Measurements from ENCODE around the gene TUBA3E. TPM values are rescaled to one million over a fixed set of nuclear protein-coding genes. Genes with fewer than 3 reads are reported as not detected.

Gene TUBA3E
- total RNA-seq (100 to 1,000 TPM; 129 to 141 TPM), polyA plus RNA-seq (ENCODE audit: insufficient read depth, low read depth, low replicate concordance) (386 TPM)
- long read RNA-seq, donor 1, partial matches to known transcripts: 0 of 1 reads
- long read RNA-seq, donor 1, other reads (novel, unspliced or antisense): 0 of 1 reads
- long read RNA-seq, donor 2, partial matches to known transcripts: 0 of 1 reads
- long read RNA-seq, donor 2, other reads (novel, unspliced or antisense): 0 of 1 reads

GRCh38 chr2:130198343-130198742 lies at the start of gene TUBA3E:
TUBA3E (minus strand) TSS chr2:130198439; CDS start chr2:130198360, 79 bp downstream.
- H3K27ac ChIP-seq: no peak within 1 kb of the TSS
- TF ChIP-seq CTCF (IDR thresholded peaks at IDR 0.05) (no peak), POLR2A (IDR thresholded peaks at IDR 0.05) (no peak)
- no peaks in the 10 kb centered on the region for H3K27me3 ChIP-seq
- intact Hi-C loops (cut with DNase I; ENCODE audit: low total_unique reads): no loop called here
- H3K4me3 ChIP-seq: no peak within 1 kb of the TSS
- H3K9me3 ChIP-seq: no peaks in the 10 kb centered on the region
- DNase-seq: peak; percentile 72
- WGBS, 2 donors: 78% methylated on average over 8 of the region's 26 CpGs; no CpG with 5 or more reads in 1 of the 2 donors
- H3K4me1 ChIP-seq: no peaks in the 10 kb centered on the region
- H3K36me3 ChIP-seq (ENCODE audit: low read depth, missing control alignments): no peaks in the 10 kb centered on the region

GRCh38 chr2:130246430-130246829 lies 48.2 kb upstream of the TUBA3E start:
- Histone ChIP-seq H3K36me3 (ENCODE audit: low read depth, missing control alignments) (no peaks in the 10 kb centered on the region), H3K4me1 (no peaks in the 10 kb centered on the region), H3K27me3 (no peaks in the 10 kb centered on the region), H3K4me3 (no peak overlapping the region), H3K27ac (no peak overlapping the region), H3K9me3 (no peaks in the 10 kb centered on the region)
- WGBS, 2 donors: 84 to 86% methylated on average over 7 of the region's 7 CpGs
- TF ChIP-seq CTCF (IDR thresholded peaks at IDR 0.05) (no peak), POLR2A (IDR thresholded peaks at IDR 0.05) (no peak)
- intact Hi-C loops (cut with DNase I; ENCODE audit: low total_unique reads): no loop called here
- no peak for DNase-seq

- Histone ChIP-seq H3K4me3 (no peak overlapping the region), H3K27me3 (no peaks in the 10 kb centered on the region), H3K4me1 (no peaks in the 10 kb centered on the region), H3K9me3 (no peaks in the 10 kb centered on the region), H3K27ac (no peak overlapping the region), H3K36me3 (ENCODE audit: low read depth, missing control alignments) (no peaks in the 10 kb centered on the region)
- WGBS, 2 donors: 72 to 79% methylated on average over 3 of the region's 3 CpGs
- no peak for DNase-seq
- TF ChIP-seq CTCF (IDR thresholded peaks at IDR 0.05) (no peak), POLR2A (IDR thresholded peaks at IDR 0.05) (no peak)
- intact Hi-C loops (cut with DNase I; ENCODE audit: low total_unique reads): no loop called here
Observed at GRCh38 chr2:130245976-130246375, 47.7 kb upstream of the TUBA3E start.

- Histone ChIP-seq H3K9me3 (no peaks in the 10 kb centered on the region), H3K27me3 (no peaks in the 10 kb centered on the region), H3K36me3 (ENCODE audit: low read depth, missing control alignments) (no peaks in the 10 kb centered on the region), H3K4me3 (no peak overlapping the region), H3K4me1 (no peaks in the 10 kb centered on the region), H3K27ac (no peak overlapping the region)
- intact Hi-C loops (cut with DNase I; ENCODE audit: low total_unique reads): no loop called here
- TF ChIP-seq POLR2A (IDR thresholded peaks at IDR 0.05): no peak
- no peak for TF ChIP-seq CTCF (IDR thresholded peaks at IDR 0.05)
- 91 to 92% methylated on average over 2 of the region's 2 CpGs for WGBS, 2 donors
- no peak for DNase-seq
Observed at GRCh38 chr2:130243359-130243758, 45.1 kb upstream of the TUBA3E start.
